Thoracic aorta (tissue), 2 donors: ENCODE results near the gene SF1. TPM values are rescaled to one million over a fixed set of nuclear protein-coding genes. Genes with fewer than 3 reads are reported as not detected.

Experiments
- ATAC-seq: fragments of 150-250 bp; one replicate; pipeline ENCODE4 v1.8.0; 2017; ENCODE audit warnings: low read depth; ENCODE audit not compliant: insufficient number of reproducible peaks, low FRiP score
- DNase-seq: peaks from one replicate; pipeline ENCODE4 v3.0.0-alpha.2; 2020; ENCODE audit warnings: low spot score
- H3K27ac ChIP-seq, 2 donors: fragments of 200-600 bp; sonication (generic); 1 replicate in 1 of 2; 2 replicates in 1 of 2; pipeline ENCODE4 v1.5.1; 2016; ENCODE audit warnings: mild to moderate bottlenecking in 2 of 2, moderate library complexity in 2 of 2
- H3K27me3 ChIP-seq: fragments of 200-600 bp; sonication (generic); replicated peaks from 2 replicates; pipeline ENCODE4 v1.6.0; 2016; ENCODE audit warnings: mild to moderate bottlenecking; ENCODE audit not compliant: insufficient read depth
- H3K36me3 ChIP-seq: fragments of 200-600 bp; sonication (generic); one replicate; pipeline ENCODE4 v1.5.1; 2016
- H3K4me1 ChIP-seq, 2 donors: fragments of 200-600 bp; sonication (generic); 1 replicate in 1 of 2; 2 replicates in 1 of 2; pipeline versions ENCODE4 v1.5.1 to v1.6.0; 2016; ENCODE audit warnings: low read depth in 2 of 2, mild to moderate bottlenecking in 1 of 2; ENCODE audit not compliant: control insufficient read depth in 1 of 2
- H3K4me3 ChIP-seq: fragments of 200-600 bp; sonication (generic); 2 replicates; pipeline ENCODE4 v1.5.1; 2016; ENCODE audit warnings: mild to moderate bottlenecking
- H3K9me3 ChIP-seq: fragments of 200-600 bp; sonication (generic); 2 replicates; pipeline ENCODE4 v1.5.1; 2016
- CTCF ChIP-seq: fragments of 200-600 bp; sonication (generic); IDR thresholded peaks from one replicate; pipeline ENCODE4 v1.5.1; 2019; ENCODE audit warnings: antibody characterized with exemption
- total RNA-seq, 2 donors: library from RNA; depleted of rRNA; stranded (reverse); fragments of >200 nt; gene quantifications; one replicate each; pipeline versions ENCODE4 v1.1.0 to v1.2.3, GENCODE V29; 2016

Gene SF1
- total RNA-seq, 2 donors from 2014 or later = 250 to 512 TPM

- Histone ChIP-seq H3K4me3 (no peak overlapping the region), H3K27me3 (peaks cover 7% of the 10 kb centered on the region), H3K36me3 (no peaks in the 10 kb centered on the region), H3K27ac (no peak overlapping the region), H3K4me1 (peaks cover 2 to 3% of the 10 kb centered on the region in 2 donors), H3K9me3 (no peaks in the 10 kb centered on the region)
- DNase-seq (no peak), ATAC-seq (no peak)
- TF ChIP-seq CTCF = no peak
Measured at GRCh38 chr11:64718084-64718779, 60.1 kb downstream of the SF1 start.

- no peak overlapping the region for H3K27ac ChIP-seq
- peaks cover 3 to 6% of the 10 kb centered on the region in 2 donors for H3K4me1 ChIP-seq
- no peaks in the 10 kb centered on the region for H3K9me3 ChIP-seq
- H3K27me3 ChIP-seq = peaks cover 7% of the 10 kb centered on the region
- DNase-seq (no peak), ATAC-seq (no peak)
- H3K36me3 ChIP-seq = no peaks in the 10 kb centered on the region
- H3K4me3 ChIP-seq = no peak overlapping the region
- TF ChIP-seq CTCF = no peak
Measured at GRCh38 chr11:64717268-64717578, 61.1 kb downstream of the SF1 start.

GRCh38 chr11:64716473-64717267 is 61.7 kb downstream of the SF1 start:
- no peak for TF ChIP-seq CTCF
- DNase-seq = no peak
- H3K36me3 ChIP-seq = no peaks in the 10 kb centered on the region
- no peaks in the 10 kb centered on the region for H3K9me3 ChIP-seq
- H3K27me3 ChIP-seq = peaks cover 7% of the 10 kb centered on the region
- no peak for ATAC-seq
- no peak overlapping the region for H3K4me3 ChIP-seq
- H3K4me1 ChIP-seq = peaks cover 3 to 6% of the 10 kb centered on the region in 2 donors
- no peak overlapping the region for H3K27ac ChIP-seq

- DNase-seq = no peak
- Histone ChIP-seq H3K4me1 (peaks cover 3 to 6% of the 10 kb centered on the region in 2 donors), H3K4me3 (no peak overlapping the region), H3K9me3 (no peaks in the 10 kb centered on the region), H3K36me3 (no peaks in the 10 kb centered on the region), H3K27me3 (peaks cover 7% of the 10 kb centered on the region), H3K27ac (no peak overlapping the region)
- ATAC-seq = no peak
- TF ChIP-seq CTCF = no peak
Measured at GRCh38 chr11:64715756-64716472, 62.4 kb downstream of the SF1 start.

GRCh38 chr11:64715110-64715509 is 63.2 kb downstream of the SF1 start:
- Histone ChIP-seq H3K9me3 (no peaks in the 10 kb centered on the region), H3K36me3 (no peaks in the 10 kb centered on the region), H3K27me3 (peaks cover 7% of the 10 kb centered on the region), H3K4me1 (peaks cover 3 to 6% of the 10 kb centered on the region in 2 donors), H3K27ac (no peak overlapping the region), H3K4me3 (no peak overlapping the region)
- TF ChIP-seq CTCF = no peak
- DNase-seq = no peak
- ATAC-seq = no peak
